Measurements from ENCODE around the gene CARNS1.

DNA sequence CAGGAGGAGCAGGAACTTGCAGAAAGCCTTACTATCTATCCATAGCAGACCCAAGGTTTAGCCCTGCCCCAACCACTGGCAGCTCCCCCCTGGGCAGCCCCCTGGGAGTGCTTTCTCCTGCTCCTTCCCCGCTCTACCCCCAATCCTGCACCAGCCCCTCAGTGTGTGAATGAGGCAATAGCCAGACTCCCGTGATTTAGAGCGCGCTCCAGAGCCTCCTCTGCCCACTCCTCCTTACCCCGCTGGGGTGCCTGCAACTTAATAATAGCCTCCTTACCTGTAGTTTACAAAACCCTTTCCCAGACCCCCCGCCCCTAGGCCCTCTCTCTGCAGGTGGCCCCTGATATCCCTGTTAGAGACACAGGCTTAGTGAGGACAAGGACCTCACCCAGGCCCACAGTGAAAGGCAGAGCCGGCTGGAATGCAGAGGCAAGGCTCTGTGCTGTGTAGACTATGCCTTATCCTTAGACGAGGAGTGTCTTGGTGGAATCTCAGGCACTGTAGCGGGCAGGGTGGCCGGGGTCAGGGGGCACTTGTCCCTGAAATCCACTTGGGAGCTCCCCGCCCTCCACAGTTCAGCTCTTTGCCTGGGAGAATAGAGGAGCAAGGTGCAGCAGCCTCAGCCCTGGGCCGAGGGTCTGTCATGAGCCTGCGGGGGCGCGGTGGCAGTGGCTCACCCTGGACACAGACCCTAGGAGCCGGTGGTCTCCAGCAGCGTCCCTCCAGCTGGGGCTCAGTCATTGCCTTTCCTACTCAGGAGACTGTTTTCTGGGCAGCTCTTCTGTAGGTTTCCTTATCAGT lies 4.3 kb upstream of the CARNS1 start:
- no peak for TF ChIP-seq POLR2A (IDR thresholded peaks at IDR 0.05)
- TF ChIP-seq, protein P1, sequence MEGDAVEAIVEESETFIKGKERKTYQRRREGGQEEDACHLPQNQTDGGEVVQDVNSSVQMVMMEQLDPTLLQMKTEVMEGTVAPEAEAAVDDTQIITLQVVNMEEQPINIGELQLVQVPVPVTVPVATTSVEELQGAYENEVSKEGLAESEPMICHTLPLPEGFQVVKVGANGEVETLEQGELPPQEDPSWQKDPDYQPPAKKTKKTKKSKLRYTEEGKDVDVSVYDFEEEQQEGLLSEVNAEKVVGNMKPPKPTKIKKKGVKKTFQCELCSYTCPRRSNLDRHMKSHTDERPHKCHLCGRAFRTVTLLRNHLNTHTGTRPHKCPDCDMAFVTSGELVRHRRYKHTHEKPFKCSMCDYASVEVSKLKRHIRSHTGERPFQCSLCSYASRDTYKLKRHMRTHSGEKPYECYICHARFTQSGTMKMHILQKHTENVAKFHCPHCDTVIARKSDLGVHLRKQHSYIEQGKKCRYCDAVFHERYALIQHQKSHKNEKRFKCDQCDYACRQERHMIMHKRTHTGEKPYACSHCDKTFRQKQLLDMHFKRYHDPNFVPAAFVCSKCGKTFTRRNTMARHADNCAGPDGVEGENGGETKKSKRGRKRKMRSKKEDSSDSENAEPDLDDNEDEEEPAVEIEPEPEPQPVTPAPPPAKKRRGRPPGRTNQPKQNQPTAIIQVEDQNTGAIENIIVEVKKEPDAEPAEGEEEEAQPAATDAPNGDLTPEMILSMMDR (IDR thresholded peaks at IDR 0.05 in 8 of 11, conservative IDR thresholded peaks at IDR 0.05 in 3 of 11) = no peak
- TF ChIP-seq POLR2AphosphoS5 (IDR thresholded peaks at IDR 0.05) = no peak

Measured in spleen (tissue), 7 donors.